Vagina (tissue), 2 donors: ENCODE results near the gene EXD2. TPM values are rescaled to one million over a fixed set of nuclear protein-coding genes. Genes with fewer than 3 reads are reported as not detected.

ENCODE experiments used
- DNase-seq, 2 donors: peaks; one replicate each; pipeline ENCODE4 v3.0.0-alpha.2; 2017; ENCODE audit errors: extremely low spot score in 2 of 2
- H3K27ac ChIP-seq: fragments of 200-600 bp; sonication (generic); one replicate; pipeline ENCODE4 v1.5.1; 2019
- H3K27me3 ChIP-seq: fragments of 200-600 bp; sonication (generic); one replicate; pipeline ENCODE4 v1.5.1; 2019
- H3K36me3 ChIP-seq, 2 donors: fragments of 200-600 bp; sonication (generic); one replicate each; pipeline ENCODE4 v1.5.1; 2017 to 2019
- H3K4me1 ChIP-seq: fragments of 200-600 bp; sonication (generic); one replicate; pipeline ENCODE4 v1.5.1; 2019
- H3K4me3 ChIP-seq, 2 donors: fragments of 200-600 bp; sonication (generic); 1 replicate in 1 of 2; 2 replicates in 1 of 2; pipeline ENCODE4 v1.5.1; 2016 to 2019
- H3K9me3 ChIP-seq: fragments of 200-600 bp; sonication (generic); one replicate; pipeline ENCODE4 v1.5.1; 2019
- CTCF ChIP-seq, 3 experiments: fragments of 450-650 bp in 2 of 3; fragments of 200-600 bp in 1 of 3; sonication (generic) in 1 of 3; IDR thresholded peaks; one replicate each; pipeline ENCODE4 v1.5.1; 2017 to 2019; ENCODE audit warnings: antibody characterized with exemption in 3 of 3, mild to moderate bottlenecking in 2 of 3, moderate library complexity in 2 of 3
- POLR2A ChIP-seq, 2 donors: fragments of 450-650 bp; IDR thresholded peaks; one replicate each; pipeline ENCODE4 v1.6.1; 2017; ENCODE audit warnings: antibody characterized with exemption in 2 of 2, mild to moderate bottlenecking in 2 of 2, moderate library complexity in 2 of 2
- POLR2AphosphoS5 ChIP-seq, 2 donors: sonication (generic); formaldehyde crosslinking; IDR thresholded peaks; one replicate each; pipeline ENCODE4 v1.9.0; 2017; ENCODE audit warnings: antibody characterized with exemption in 2 of 2, mild to moderate bottlenecking in 2 of 2, low read depth in 1 of 2; ENCODE audit not compliant: insufficient read depth in 1 of 2
- intact Hi-C: fragments of 100-400 bp; cut with DNase I; formaldehyde crosslinking; loops from one replicate; pipeline ENCODE4 v1.15.1; 2023
- total RNA-seq: library from RNA; depleted of rRNA; stranded (reverse); fragments of >200 nt; gene quantifications from one replicate; pipeline ENCODE4 v1.2.3, GENCODE V29; 2016

EXD2 gene
- total RNA-seq, 1 donor from 2014 or later = 14.5 TPM

- Histone ChIP-seq H3K9me3 (no peaks in the 10 kb centered on the region), H3K27me3 (no peaks in the 10 kb centered on the region), H3K4me3 (peak overlapping the region; percentile 53 to 54), H3K36me3 (no peaks in the 10 kb centered on the region), H3K4me1 (peaks cover 29% of the 10 kb centered on the region), H3K27ac (peak overlapping the region; percentile 53)
- TF ChIP-seq POLR2AphosphoS5 (IDR thresholded peaks at IDR 0.05; ENCODE audit: insufficient read depth in 1 of 2, low read depth in 1 of 2) = no peak
- no peak for TF ChIP-seq POLR2A (IDR thresholded peaks at IDR 0.05)
- TF ChIP-seq CTCF (IDR thresholded peaks at IDR 0.05) = no peak
- intact Hi-C loops = loop anchor here (10.0 kb wide), 1 partner anchor 93 kb away; no protein-coding TSS in a partner anchor
- DNase-seq = no peak
These were observed 70.5 kb downstream of the EXD2 start for GRCh38 chr14:69261761-69262331.

GRCh38 chr14:69262516-69262915 lies 71.2 kb downstream of the EXD2 start:
- Histone ChIP-seq H3K4me3 (no peak overlapping the region), H3K4me1 (peaks cover 29% of the 10 kb centered on the region), H3K9me3 (no peaks in the 10 kb centered on the region), H3K27ac (peak overlapping the region; percentile 53), H3K27me3 (no peaks in the 10 kb centered on the region), H3K36me3 (no peaks in the 10 kb centered on the region)
- DNase-seq = no peak
- no peak for TF ChIP-seq POLR2A (IDR thresholded peaks at IDR 0.05)
- TF ChIP-seq CTCF (IDR thresholded peaks at IDR 0.05) = no peak
- TF ChIP-seq POLR2AphosphoS5 (IDR thresholded peaks at IDR 0.05; ENCODE audit: insufficient read depth in 1 of 2, low read depth in 1 of 2) = no peak
- intact Hi-C loops = loop anchor here (10.0 kb wide), 1 partner anchor 92 kb away; no protein-coding TSS in a partner anchor

- Histone ChIP-seq H3K27me3 (no peaks in the 10 kb centered on the region), H3K9me3 (no peaks in the 10 kb centered on the region), H3K4me1 (peaks cover 29% of the 10 kb centered on the region), H3K27ac (peak overlapping the region; percentile 27), H3K36me3 (no peaks in the 10 kb centered on the region), H3K4me3 (no peak overlapping the region)
- intact Hi-C loops = loop anchor here (10.0 kb wide), 1 partner anchor 91 kb away; no protein-coding TSS in a partner anchor
- DNase-seq = peak in 1 of 2 donors; percentile 96
- no peak for TF ChIP-seq CTCF (IDR thresholded peaks at IDR 0.05)
- peak; percentile 32 to 59 for TF ChIP-seq POLR2AphosphoS5 (IDR thresholded peaks at IDR 0.05; ENCODE audit: insufficient read depth in 1 of 2, low read depth in 1 of 2)
These were observed 72.1 kb downstream of the EXD2 start for GRCh38 chr14:69263364-69263763.

GRCh38 chr14:69263771-69264170 lies 72.5 kb downstream of the EXD2 start:
- Histone ChIP-seq H3K27ac (peak overlapping the region; percentile 3), H3K4me3 (no peak overlapping the region), H3K36me3 (no peaks in the 10 kb centered on the region), H3K9me3 (no peaks in the 10 kb centered on the region), H3K27me3 (no peaks in the 10 kb centered on the region), H3K4me1 (peaks cover 29% of the 10 kb centered on the region)
- TF ChIP-seq CTCF (IDR thresholded peaks at IDR 0.05) (no peak), POLR2A (IDR thresholded peaks at IDR 0.05) (no peak), POLR2AphosphoS5 (IDR thresholded peaks at IDR 0.05; ENCODE audit: insufficient read depth in 1 of 2, low read depth in 1 of 2) (no peak)
- no peak for DNase-seq
- intact Hi-C loops = loop anchor here (10.0 kb wide), 1 partner anchor 91 kb away; no protein-coding TSS in a partner anchor
